GM18505 (cell line): ENCODE data around the gene EFCAB10.

Source experiments
- ATAC-seq: cut with Tn5 transposase; IDR thresholded peaks from one replicate; pipeline ENCODE4 v1.9.1; 2021; ENCODE audit not compliant: unreplicated experiment
- POLR2A ChIP-seq: IDR thresholded peaks from 4 replicates; pipeline ENCODE4 v1.6.1; 2011; ENCODE audit warnings: borderline replicate concordance; ENCODE audit not compliant: insufficient read depth, insufficient read length; ENCODE audit errors: extremely low read depth

The EFCAB10 gene

GRCh38 chr7:105581066-105581811 lies at the start of gene EFCAB10:
TSS of gene EFCAB10 (minus strand) at chr7:105581493. CDS start at chr7:105581463, 30 bp downstream.
- no peak for TF ChIP-seq POLR2A
- ATAC-seq: peak; percentile 77

GRCh38 chr7:105625986-105626385 lies 44.7 kb upstream of the EFCAB10 start:
- ATAC-seq: no peak
- TF ChIP-seq POLR2A: no peak

GRCh38 chr7:105623906-105624305 lies 42.6 kb upstream of the EFCAB10 start:
- TF ChIP-seq POLR2A: no peak
- no peak for ATAC-seq

- ATAC-seq: no peak
Observed at GRCh38 chr7:105623378-105623777, 42.1 kb upstream of the EFCAB10 start.

GRCh38 chr7:105622106-105622731 lies 40.9 kb upstream of the EFCAB10 start:
- ATAC-seq: no peak
- no peak for TF ChIP-seq POLR2A

More at GRCh38 chr7:105623378-105623777, 42.1 kb upstream of the EFCAB10 start:
- no peak for TF ChIP-seq POLR2A

GRCh38 chr7:105621617-105622016 lies 40.3 kb upstream of the EFCAB10 start:
- no peak for ATAC-seq

GRCh38 chr7:105621176-105621575 lies 39.9 kb upstream of the EFCAB10 start:
- no peak for TF ChIP-seq POLR2A
- no peak for ATAC-seq

More at GRCh38 chr7:105621617-105622016, 40.3 kb upstream of the EFCAB10 start:
- no peak for TF ChIP-seq POLR2A

GRCh38 chr7:105619590-105619989 lies 38.3 kb upstream of the EFCAB10 start:
- TF ChIP-seq POLR2A: no peak
- no peak for ATAC-seq

GRCh38 chr7:105618016-105618296 lies 36.7 kb upstream of the EFCAB10 start:
- TF ChIP-seq POLR2A: no peak
- no peak for ATAC-seq

GRCh38 chr7:105617280-105618015 lies 36.2 kb upstream of the EFCAB10 start:
- no peak for TF ChIP-seq POLR2A
- no peak for ATAC-seq

- no peak for TF ChIP-seq POLR2A
- ATAC-seq: no peak
Observed at GRCh38 chr7:105614341-105614840, 33.1 kb upstream of the EFCAB10 start.

- TF ChIP-seq POLR2A: no peak
- no peak for ATAC-seq
Observed at GRCh38 chr7:105613611-105614330, 32.5 kb upstream of the EFCAB10 start.

GRCh38 chr7:105612806-105613205 lies 31.5 kb upstream of the EFCAB10 start:
- no peak for TF ChIP-seq POLR2A
- no peak for ATAC-seq
